GM19372 (cell line): ENCODE results near the gene F2RL1.
"Not testable (repeated sequence)": the region's sequence is repeated elsewhere in the genome, so short reads cannot be mapped to it uniquely, and the experiment has no call there.

Experiments used
- ATAC-seq: cut with Tn5 transposase; IDR thresholded peaks from one replicate; pipeline ENCODE4 v1.9.1; 2021; ENCODE audit warnings: mild to moderate bottlenecking, low read depth, moderate library complexity; ENCODE audit not compliant: unreplicated experiment

The F2RL1 gene, protein sequence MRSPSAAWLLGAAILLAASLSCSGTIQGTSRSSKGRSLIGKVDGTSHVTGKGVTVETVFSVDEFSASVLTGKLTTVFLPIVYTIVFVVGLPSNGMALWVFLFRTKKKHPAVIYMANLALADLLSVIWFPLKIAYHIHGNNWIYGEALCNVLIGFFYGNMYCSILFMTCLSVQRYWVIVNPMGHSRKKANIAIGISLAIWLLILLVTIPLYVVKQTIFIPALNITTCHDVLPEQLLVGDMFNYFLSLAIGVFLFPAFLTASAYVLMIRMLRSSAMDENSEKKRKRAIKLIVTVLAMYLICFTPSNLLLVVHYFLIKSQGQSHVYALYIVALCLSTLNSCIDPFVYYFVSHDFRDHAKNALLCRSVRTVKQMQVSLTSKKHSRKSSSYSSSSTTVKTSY

DNA sequence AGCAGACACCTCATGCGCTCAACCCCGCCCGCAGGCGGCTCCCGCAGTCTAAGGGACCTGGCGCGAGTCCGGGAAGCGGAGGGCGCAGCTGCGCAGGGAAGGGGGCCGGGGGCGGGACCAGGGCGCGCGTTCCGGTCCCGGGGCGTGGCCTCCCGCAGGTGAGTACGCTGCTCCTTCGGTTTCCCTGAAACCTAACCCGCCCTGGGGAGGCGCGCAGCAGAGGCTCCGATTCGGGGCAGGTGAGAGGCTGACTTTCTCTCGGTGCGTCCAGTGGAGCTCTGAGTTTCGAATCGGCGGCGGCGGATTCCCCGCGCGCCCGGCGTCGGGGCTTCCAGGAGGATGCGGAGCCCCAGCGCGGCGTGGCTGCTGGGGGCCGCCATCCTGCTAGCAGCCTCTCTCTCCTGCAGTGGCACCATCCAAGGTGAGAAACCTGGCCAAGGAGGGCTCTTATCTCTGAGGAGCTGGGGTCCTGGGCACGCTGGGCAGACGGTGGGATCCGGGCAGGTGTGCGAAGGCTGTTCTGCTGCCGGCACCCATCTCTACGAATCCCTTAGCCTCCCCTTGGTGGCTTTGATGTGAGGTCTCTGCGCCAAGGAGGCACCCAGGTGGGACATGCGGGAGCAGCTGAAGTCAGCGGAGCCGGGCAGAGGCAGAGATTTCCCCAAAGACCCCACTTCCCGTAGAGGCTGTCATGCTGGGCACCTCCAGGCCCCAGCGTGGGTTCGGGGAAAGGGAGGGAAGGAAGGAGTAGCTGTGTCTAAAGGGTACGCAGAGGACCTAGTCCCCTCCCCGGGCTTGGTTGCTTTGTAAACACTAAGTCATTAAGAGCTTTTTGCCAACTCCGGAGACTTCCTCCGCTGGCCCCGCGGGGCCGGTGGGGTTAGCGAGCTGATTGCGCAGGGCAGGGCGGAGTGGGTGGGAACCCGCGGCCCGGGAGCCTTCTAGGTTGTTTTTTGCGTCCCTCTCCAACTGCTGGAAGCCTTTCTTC is at the start of gene F2RL1:
Gene F2RL1 (plus strand): TSS at position 187 of the 988 bp plus-strand sequence. CDS start 153 bp downstream, at position 340.
- ATAC-seq = no peak

DNA sequence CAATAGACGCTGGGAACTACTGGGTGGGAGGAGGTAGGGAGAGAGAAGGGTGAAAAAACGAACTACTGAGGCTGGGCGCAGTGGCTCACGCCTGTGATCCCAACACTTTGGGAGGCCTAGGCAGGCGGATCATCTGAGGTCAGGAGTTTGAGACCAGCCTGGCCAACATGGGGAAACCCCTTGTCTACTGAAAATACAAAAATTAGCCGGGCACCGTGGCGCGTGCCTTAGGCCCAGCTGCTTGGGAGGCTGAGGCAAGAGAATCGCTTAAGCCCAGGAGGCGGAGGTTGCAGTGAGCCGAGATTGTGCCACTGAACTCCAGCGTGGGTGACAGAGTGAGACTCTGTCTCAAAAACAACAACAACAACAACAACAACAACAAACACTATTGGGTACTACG is 47.8 kb upstream of the F2RL1 start:
- not testable (repeated sequence) for ATAC-seq

DNA sequence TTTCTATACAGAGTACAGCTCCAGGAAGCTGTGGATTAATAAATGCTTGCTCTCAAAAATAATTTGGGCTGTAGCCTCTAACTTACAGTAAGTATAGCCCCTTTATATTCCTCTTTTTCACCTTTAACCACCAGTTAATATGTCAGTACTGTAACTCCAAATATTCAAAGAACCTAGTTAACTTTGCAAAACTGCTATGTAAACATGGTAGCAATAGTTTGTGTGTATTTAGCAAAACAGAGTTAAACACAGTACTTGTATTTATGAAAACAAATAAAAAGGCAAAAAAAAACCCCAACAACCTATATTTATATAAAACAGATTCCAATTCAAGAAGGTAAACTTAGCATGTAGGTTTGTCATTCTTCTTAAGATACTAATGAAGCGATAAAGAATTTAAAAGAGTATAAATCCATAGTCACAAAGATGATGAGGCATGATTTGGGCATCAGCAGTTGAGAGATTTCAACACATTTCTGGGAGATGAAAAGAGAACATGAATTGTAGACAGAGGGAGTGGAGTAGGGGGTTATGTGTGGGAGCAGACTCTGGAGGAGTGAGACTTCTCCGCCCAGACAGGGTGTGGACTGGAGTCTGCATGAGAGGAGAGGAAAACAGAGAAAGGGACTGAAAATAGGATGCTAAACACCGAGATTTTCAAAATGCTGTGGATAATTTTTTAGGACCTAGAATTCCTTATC is 47.0 kb upstream of the F2RL1 start:
- no peak for ATAC-seq

DNA sequence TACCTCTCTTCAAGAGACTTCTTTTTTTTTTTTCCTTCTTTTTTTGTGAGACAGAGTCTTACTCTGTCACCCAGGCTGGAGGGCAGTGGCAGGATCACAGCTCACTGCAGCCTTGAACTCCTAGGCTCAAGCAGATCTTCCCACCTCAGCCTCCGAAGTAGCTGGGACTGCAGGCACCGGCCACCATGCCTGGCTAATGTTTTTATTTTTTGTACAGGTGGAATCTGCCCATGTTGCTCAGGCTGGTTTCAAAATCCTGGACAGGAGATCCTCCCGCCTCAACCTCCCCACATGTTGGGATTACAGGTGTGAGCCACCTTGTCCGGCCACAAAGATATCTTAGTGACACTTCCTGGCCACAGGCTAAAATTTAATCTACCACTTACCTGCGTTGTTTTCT is 42.9 kb upstream of the F2RL1 start:
- no peak for ATAC-seq

DNA sequence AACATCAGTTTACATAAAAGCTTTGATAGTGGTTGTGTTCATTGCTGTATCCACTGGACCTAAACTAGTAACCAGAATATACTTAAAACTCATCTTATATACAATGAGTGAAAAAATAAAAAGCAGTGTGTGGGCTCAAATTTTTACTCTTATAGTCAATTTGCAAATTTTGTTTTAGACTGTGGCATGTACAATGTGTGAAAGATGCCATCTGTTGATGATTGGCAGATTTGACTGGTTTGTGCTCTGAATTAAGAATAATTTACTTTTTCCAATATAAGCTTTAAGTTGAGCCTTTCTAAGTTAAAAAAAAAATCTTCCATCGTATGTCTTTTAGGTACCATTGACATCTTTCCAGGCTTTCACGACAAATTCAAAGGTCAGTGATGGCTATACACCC is 42.4 kb upstream of the F2RL1 start:
- ATAC-seq = no peak

DNA sequence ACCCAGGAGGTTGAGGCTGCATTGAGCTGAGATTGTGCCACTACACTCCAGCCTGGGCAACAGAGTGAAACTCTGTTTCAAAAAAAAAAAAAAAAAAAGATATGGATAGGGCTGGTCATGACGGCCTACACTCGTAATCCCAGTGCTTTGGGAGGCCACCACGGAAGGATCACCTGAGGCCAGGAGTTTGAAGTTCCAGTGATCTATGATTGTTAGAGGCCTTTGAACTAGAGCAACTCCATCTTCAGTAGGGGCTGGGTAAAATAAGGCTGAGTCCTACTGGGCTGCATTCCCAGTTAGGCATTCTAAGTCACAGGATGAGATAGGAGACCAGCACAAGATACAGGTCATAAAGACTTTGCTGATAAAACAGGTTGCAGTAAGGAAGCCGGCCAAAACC is 38.2 kb upstream of the F2RL1 start:
- not testable (repeated sequence) for ATAC-seq

DNA sequence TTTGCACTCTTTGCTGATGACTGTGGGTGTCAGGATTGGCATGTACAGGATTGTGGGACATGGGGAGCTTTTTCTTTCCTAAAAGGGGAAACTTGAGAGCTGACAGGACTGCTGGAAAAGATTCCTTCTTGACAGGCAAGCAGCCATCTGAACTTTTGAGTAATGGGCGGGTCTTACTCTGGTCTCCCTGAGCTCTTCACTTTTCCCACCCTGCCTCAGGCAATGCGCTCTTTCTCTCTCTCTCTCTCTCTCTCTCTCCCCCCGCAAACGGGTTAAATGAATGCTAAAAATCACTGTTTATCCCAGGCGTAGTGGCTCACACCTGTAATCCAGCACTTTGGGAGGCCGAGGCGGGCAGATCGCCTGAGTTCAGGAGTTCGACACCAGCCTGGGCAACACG is 37.1 kb upstream of the F2RL1 start:
- ATAC-seq = no peak

DNA sequence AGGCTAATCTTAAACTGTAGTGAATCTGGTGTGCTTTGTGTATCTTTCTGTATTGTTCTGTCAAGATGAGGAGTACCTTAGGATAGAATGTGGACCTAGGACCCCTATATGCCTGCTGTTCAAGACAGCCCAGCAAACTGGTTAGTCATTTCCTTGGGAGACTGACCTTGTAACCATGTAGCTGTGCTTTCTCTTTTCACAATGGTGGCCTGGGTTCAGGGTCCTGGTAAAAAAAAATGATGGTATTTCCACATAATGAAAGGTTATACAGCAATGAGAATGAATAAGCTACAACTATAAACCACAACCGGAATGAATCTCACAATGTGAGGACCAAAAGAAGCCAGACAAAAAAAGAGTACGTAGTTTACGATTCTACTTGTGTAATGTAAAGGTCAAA is 36.4 kb upstream of the F2RL1 start:
- no peak for ATAC-seq

DNA sequence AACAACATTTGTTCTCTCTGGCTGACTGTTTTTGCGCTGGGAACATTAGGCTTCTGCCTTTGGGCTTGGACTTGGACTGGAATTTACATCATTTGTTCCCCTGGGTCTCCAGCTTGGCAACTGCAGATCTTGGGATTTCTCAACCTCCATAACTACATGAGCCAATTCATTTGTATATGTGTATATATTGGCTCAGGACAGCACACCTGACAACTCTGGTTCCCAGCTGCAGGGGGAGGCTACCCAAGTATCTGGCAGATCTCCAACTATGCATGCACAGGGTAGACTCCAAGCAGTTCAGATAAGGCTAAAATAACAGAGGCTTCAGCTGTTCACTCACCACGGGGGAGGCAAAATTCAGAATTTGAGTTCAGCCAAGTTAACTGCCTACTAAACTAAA is 31.6 kb upstream of the F2RL1 start:
- ATAC-seq = no peak

DNA sequence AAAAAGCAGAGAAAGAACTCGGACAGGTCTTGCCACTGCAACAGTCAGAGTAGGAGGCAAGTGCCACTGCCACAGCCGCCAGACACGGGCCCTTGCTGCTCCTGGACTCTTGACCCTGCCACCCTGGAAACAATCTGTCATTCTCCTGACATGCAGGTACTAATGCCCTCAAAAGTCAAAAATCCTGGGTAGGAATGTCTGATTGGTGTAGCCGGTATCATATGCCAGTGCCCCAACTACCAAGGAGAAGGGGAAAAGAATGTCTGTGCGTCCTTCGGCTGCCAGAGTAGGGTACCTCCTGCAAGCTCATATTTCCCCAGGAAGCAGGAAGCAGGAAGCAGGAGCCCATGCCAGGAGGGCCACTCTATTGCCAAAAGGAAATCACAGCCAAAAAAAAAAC is 30.5 kb upstream of the F2RL1 start:
- no peak for ATAC-seq

DNA sequence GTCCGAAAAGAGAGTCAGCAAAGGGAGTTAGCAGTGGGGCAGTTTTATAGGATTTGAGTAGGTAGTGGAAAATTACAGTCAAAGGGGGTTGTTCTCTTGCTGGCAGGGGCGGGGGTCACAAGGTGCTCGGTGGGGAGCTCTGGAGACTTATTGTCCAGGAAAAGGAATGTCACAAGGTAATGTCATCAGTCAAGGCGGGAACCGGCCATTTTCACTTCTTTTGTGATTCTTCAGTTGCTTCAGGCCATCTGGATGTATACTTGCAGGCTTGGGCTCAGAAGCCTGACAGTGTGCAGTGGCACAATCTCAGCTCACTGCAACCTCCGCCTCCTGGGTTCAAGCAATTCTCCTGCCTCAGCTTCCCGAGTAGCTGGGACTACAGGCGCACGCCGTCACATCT is 29.6 kb upstream of the F2RL1 start:
- not testable (repeated sequence) for ATAC-seq

DNA sequence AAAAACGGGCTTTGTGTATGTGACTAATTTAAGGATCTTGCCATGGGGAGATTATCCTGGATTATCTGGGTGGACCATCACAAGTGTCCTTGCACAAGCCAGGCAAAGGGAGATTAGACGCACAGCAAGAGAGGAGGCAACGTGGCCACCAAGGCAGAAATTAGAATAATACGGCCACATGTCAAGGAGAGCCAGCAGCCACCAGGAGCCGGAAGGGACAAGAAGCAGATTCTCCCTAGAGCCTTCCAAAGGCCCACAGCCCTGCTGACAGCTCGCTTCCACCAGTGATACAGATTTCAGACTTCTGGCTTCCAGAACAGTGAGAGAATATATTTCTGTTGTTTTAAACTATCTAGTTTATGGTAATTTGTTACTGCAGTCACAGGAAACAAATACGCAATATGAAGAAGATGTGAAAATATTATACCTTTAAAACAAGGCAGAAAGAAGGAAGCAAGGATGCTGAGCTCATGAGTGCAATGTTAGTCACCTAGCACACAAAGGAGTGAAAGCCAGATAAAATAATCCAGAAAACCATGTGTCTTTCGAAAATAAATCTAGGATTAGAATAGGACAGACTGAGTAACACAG is 28.7 kb upstream of the F2RL1 start:
- ATAC-seq = no peak

DNA sequence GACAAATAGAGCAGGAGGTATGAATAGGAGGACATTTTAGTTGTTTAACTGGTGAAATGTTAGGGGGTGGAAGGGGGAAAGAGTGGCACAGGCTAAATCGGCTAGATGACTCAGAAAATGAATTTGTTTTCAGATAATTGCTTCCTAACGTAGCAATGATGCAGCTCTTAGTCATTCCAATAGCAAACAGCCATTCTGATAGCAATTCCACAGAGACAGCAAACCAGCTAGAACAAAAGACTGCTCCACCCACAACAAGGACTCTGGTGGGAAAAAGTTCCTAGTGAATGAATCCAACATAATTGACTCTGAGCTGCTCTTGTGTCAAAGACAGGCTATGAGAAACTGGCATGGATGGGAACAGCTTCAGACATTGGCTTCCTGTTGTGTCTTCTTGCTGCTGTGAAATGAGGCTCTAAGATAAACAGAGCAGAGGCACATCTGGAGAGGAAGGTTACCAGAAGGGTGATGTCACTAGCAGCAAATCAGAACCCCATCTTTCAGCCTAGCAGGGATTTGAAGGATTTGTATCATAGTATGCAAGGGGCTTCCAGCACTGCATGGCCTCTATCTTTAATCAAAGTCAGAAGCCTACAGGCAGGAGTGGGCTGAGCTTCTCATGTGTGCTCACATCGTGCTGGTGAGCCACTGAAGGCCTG is 28.1 kb upstream of the F2RL1 start:
- ATAC-seq = no peak

DNA sequence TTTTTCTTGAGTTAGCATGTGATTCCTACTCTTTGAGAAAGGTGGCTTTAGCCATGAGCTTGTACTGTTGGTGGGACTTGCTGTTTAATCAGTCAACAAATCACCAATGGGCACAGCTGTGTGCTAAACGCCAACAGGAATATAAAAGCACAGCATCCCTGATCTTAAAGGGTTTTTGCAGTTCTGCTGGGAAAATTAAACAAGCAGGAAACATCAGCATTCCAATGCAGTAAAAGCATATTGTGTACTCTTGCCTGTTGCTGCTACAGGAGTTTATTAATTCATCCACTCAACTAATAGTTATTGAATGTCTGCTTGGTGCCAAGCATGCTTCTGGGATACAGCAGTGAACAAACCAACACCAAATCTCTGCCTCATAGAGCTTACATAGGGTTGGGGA is 27.4 kb upstream of the F2RL1 start:
- no peak for ATAC-seq

DNA sequence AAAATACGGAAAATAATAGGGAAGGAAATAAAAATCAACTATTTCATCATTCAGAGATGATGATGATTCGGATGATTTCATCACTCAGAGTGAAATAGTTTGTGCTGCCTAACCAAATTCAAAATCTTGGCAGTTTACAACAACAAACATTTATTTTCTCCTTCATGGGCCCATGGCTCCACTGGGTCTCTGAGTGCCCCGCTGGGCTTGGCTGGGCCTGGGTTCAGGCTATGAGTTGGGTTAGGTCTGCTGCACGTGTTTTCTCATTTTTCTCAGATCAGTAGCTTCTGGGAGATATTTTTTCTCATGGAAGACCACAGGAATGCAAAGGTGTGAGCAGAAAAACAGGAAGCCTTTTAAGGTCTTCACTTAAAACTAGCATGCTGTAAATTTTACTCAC is 24.0 kb upstream of the F2RL1 start:
- no peak for ATAC-seq

DNA sequence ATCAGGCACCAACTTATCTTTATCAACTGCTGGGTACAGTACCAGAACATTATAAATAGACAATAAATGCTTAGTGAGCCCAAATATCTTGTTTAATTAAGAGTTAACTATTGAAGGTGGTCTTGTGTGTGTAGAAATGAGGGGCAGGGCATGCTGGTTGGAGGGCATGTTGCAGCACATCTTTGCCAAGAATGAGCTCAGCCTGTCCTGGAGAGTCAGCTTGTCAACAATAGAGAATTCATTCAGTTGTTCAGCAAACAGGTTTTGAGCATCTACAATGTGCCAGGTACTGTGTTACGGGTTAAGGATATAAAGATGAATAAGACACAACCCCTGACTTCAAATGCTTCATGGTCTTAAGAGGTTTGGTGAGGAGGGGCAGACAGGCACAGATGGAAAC is 19.2 kb upstream of the F2RL1 start:
- ATAC-seq = no peak

DNA sequence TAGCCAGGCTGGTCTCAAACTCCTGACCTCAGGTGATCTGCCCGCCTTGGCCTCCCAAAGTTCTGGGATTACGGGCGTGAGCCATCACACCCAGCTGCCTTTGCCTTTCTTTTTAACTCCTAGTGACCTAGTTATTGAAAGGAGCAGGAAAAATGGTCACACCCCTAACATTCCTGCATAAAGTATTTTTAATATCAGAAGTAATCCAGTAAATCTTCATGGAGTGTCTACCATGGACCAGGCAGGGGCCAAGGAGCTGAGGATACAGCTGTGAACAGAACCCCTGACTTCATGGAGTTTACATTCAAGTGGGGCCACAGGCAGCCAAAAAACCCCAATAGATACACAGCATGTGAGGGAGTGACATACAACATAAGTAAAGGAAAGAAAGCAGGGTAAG is 18.3 kb upstream of the F2RL1 start:
- no peak for ATAC-seq

DNA sequence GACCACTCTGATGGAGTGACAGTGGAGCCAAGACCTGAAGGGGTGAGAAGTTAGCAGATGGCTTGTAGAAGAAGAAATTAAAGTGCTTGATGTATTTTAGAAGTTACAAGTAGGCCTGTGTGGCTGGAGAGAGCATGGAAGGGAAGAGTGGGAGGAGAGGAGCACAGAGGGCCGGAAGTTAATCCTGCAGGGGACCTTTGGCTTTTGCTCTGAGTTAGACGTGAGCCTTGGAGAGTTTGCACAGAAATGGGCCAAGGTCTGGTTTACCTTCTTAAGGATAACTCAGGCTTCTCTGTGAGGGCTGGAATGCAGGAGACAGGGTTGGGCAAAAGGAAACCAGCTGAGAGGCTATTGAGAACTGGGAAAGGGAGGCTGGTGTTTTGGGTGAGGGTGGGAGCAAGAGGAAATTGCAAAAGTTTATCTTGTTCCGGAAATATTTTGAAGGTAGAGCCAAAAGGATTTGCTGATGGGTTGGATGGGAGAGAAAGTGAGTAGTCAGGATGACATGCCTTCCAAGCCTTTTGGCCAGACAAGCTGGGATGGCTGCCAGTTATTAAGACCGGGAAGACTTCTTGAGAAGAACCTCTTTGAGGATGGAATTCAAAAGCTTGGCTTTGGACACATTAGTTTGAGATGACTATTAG is 17.5 kb upstream of the F2RL1 start:
- ATAC-seq = no peak

DNA sequence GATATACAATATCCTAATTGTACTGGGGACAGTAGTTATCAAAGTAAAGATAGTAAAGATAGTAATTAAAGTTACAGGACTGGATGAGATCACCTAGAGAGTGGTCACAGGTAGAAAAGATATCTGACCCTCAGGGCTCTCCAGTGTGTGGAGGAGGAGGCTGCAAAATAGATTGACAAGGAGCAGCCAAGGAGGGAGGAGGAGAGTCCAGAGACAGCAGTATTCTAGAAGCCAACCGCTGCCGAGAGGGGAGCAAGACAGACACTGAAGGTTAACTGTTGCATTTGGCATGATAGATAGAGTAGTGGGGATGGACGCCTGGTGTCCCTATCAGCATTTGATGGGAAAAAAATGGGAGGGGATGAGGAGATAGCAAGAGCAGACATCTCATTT is 17.0 kb upstream of the F2RL1 start:
- no peak for ATAC-seq

DNA sequence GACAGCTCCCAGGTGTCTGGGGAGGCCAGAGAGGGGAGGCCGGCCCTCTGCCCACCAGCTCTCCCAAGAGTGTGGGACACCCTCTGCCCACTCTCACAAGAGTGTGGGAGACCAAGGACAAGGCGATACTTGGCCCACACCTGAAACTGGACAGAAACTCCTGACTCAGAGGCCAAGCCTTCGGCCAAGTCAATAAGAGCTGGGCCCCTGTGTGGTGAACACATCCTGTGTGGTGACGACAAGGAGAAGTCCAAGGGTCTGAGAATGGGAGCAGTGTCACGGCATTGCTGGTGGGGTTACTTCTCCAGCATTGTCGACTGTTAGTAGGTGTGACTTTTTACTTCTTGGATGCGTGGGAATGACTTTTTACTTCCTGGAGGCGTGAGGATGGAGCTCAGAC is 14.6 kb upstream of the F2RL1 start:
- no peak for ATAC-seq
